ENCODE data around the gene SFXN1. TPM values are rescaled to one million over a fixed set of nuclear protein-coding genes. Genes with fewer than 3 reads are reported as not detected.

The SFXN1 gene
- total RNA-seq, 1 donor from 2014 or later = 181 TPM

GRCh38 chr5:175523292-175523691 is 44.9 kb downstream of the SFXN1 start:
- H2AFZ ChIP-seq (replicated peaks) = no peak overlapping the region
- H4K20me1 ChIP-seq (ENCODE audit: low read depth) = no peaks in the 10 kb centered on the region
- Mint-ChIP-seq H3K27me3 (ENCODE audit: insufficient read depth, low read depth) (no peaks in the 10 kb centered on the region), H3K4me3 (no peak overlapping the region), H3K4me1 (no peaks in the 10 kb centered on the region), H3K36me3 (peaks cover 35% of the 10 kb centered on the region), H3K27ac (no peak overlapping the region), H3K9me3 (no peaks in the 10 kb centered on the region)
- no peak overlapping the region for H3K9ac ChIP-seq
- H3K4me2 ChIP-seq = no peak overlapping the region
- no peaks in the 10 kb centered on the region for H3K9me3 ChIP-seq (ENCODE audit: low read depth)
- no peak for DNase-seq (ENCODE audit: low spot score)
- no peaks in the 10 kb centered on the region for H3K79me2 ChIP-seq (ENCODE audit: low read depth)
- peaks cover 22% of the 10 kb centered on the region for H3K36me3 ChIP-seq
- no peak overlapping the region for H3K27ac ChIP-seq
- TF ChIP-seq CTCF (IDR thresholded peaks at IDR 0.05) (no peak), EZH2 (IDR thresholded peaks at IDR 0.05) (no peak), EZH2phosphoT487 (IDR thresholded peaks at IDR 0.05) (no peak)
- no peak overlapping the region for H3K4me3 ChIP-seq
- no peaks in the 10 kb centered on the region for H3F3A ChIP-seq (ENCODE audit: low read depth)
- no peaks in the 10 kb centered on the region for H3K4me1 ChIP-seq
- no peaks in the 10 kb centered on the region for H3K27me3 ChIP-seq

- Histone ChIP-seq H3K9ac (no peak overlapping the region), H3K79me2 (ENCODE audit: low read depth) (no peaks in the 10 kb centered on the region), H3K27me3 (no peaks in the 10 kb centered on the region), H3K36me3 (peaks cover 16% of the 10 kb centered on the region), H2AFZ (replicated peaks) (no peak overlapping the region), H3F3A (ENCODE audit: low read depth) (no peaks in the 10 kb centered on the region), H3K4me3 (no peak overlapping the region), H4K20me1 (ENCODE audit: low read depth) (no peaks in the 10 kb centered on the region), H3K27ac (no peak overlapping the region), H3K4me1 (no peaks in the 10 kb centered on the region), H3K4me2 (no peak overlapping the region), H3K9me3 (ENCODE audit: low read depth) (no peaks in the 10 kb centered on the region)
- DNase-seq (ENCODE audit: low spot score) = no peak
- Mint-ChIP-seq H3K4me1 (no peaks in the 10 kb centered on the region), H3K9me3 (no peaks in the 10 kb centered on the region), H3K27me3 (ENCODE audit: insufficient read depth, low read depth) (no peaks in the 10 kb centered on the region), H3K27ac (no peak overlapping the region), H3K4me3 (no peak overlapping the region), H3K36me3 (peaks cover 34% of the 10 kb centered on the region)
- TF ChIP-seq CTCF (IDR thresholded peaks at IDR 0.05) = no peak
- TF ChIP-seq EZH2 (IDR thresholded peaks at IDR 0.05) = no peak
- TF ChIP-seq EZH2phosphoT487 (IDR thresholded peaks at IDR 0.05) = no peak
Measured at GRCh38 chr5:175524211-175524610, 45.9 kb downstream of the SFXN1 start.

- no peak for TF ChIP-seq EZH2 (IDR thresholded peaks at IDR 0.05)
- TF ChIP-seq CTCF (IDR thresholded peaks at IDR 0.05) = no peak
- no peak for TF ChIP-seq EZH2phosphoT487 (IDR thresholded peaks at IDR 0.05)
- no peaks in the 10 kb centered on the region for H3K4me1 Mint-ChIP-seq
- H3F3A ChIP-seq (ENCODE audit: low read depth) = no peaks in the 10 kb centered on the region
- H3K4me3 ChIP-seq = no peak overlapping the region
- no peak for DNase-seq (ENCODE audit: low spot score)
- H3K27ac Mint-ChIP-seq = no peak overlapping the region
- no peak overlapping the region for H2AFZ ChIP-seq (replicated peaks)
- H4K20me1 ChIP-seq (ENCODE audit: low read depth) = no peaks in the 10 kb centered on the region
- no peak overlapping the region for H3K9ac ChIP-seq
- peaks cover 16% of the 10 kb centered on the region for H3K36me3 ChIP-seq
- H3K27me3 Mint-ChIP-seq (ENCODE audit: insufficient read depth, low read depth) = no peaks in the 10 kb centered on the region
- no peaks in the 10 kb centered on the region for H3K9me3 ChIP-seq (ENCODE audit: low read depth)
- H3K79me2 ChIP-seq (ENCODE audit: low read depth) = no peaks in the 10 kb centered on the region
- no peak overlapping the region for H3K4me2 ChIP-seq
- H3K9me3 Mint-ChIP-seq = no peaks in the 10 kb centered on the region
- H3K4me1 ChIP-seq = no peaks in the 10 kb centered on the region
- H3K27me3 ChIP-seq = no peaks in the 10 kb centered on the region
- peaks cover 24% of the 10 kb centered on the region for H3K36me3 Mint-ChIP-seq
- no peak overlapping the region for H3K4me3 Mint-ChIP-seq
- H3K27ac ChIP-seq = no peak overlapping the region
Measured at GRCh38 chr5:175526691-175527090, 48.3 kb downstream of the SFXN1 start.

All from neural progenitor cell (in vitro differentiated cells).